HG03103 (cell line): ENCODE data around the gene HNF4A.

ENCODE experiments used
- ATAC-seq: cut with Tn5 transposase; IDR thresholded peaks from one replicate; pipeline ENCODE4 v1.9.1; 2021; ENCODE audit warnings: low read depth; ENCODE audit not compliant: unreplicated experiment

The HNF4A gene

DNA sequence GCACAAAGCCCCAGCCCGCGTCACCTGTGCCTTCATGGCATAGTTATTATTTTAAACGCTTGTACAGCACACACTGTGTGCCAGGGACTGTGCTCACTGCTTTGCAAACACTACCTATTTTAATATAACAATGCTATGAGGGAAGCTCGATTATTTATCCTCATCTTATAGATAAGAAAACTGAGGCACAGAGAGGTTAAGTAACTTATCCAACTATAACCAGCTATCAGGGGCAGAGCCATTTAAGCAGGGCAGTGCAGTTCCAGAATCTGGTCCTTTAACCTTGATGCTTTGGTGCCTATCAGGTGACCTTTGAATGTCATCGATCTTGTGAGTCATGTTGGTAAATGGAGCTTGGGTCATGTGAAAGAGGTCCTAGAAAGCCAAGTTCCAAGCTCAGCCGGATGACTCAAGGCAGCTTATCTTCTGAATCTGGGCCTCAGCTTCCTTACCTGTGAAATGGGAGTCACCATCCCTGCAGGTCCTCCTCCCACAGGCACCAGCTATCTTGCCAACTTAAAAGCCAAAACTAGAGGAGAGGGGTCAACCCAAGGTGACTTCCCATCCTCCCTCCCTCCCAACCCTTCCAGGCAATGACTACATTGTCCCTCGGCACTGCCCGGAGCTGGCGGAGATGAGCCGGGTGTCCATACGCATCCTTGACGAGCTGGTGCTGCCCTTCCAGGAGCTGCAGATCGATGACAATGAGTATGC, 63.8 kb downstream of the HNF4A start:
- ATAC-seq, result no peak

DNA sequence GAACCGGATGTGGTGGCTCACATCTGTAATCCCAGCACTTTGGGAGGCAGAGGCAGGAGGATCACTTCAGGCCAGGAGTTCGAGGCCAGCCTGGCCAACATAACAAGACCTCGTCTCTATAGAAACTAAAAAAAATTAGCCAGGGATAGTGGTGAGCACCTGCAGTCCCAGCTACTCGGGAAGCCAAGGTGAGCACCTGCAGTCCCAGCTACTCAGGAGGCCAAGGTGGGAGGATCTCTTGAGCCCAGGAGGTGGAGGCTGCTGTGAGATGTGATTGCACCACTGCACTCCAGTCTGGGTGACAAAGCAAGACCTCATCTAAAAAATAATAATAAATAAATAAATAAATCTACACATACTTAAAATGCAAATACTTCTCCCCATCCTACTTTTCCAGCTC, 65.0 kb downstream of the HNF4A start:
- no peak for ATAC-seq

- ATAC-seq, result no peak
Measured at GRCh38 chr20:44422083-44422482, 66.6 kb downstream of the HNF4A start.

- no peak for ATAC-seq
Measured at GRCh38 chr20:44423480-44423879, 68.0 kb downstream of the HNF4A start.

DNA sequence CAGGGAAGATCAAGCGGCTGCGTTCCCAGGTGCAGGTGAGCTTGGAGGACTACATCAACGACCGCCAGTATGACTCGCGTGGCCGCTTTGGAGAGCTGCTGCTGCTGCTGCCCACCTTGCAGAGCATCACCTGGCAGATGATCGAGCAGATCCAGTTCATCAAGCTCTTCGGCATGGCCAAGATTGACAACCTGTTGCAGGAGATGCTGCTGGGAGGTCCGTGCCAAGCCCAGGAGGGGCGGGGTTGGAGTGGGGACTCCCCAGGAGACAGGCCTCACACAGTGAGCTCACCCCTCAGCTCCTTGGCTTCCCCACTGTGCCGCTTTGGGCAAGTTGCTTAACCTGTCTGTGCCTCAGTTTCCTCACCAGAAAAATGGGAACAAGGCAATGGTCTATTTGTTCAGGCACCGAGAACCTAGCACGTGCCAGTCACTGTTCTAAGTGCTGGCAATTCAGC, 68.6 kb downstream of the HNF4A start:
- ATAC-seq, result no peak

- no peak for ATAC-seq
Measured at GRCh38 chr20:44425923-44426322, 70.4 kb downstream of the HNF4A start.

DNA sequence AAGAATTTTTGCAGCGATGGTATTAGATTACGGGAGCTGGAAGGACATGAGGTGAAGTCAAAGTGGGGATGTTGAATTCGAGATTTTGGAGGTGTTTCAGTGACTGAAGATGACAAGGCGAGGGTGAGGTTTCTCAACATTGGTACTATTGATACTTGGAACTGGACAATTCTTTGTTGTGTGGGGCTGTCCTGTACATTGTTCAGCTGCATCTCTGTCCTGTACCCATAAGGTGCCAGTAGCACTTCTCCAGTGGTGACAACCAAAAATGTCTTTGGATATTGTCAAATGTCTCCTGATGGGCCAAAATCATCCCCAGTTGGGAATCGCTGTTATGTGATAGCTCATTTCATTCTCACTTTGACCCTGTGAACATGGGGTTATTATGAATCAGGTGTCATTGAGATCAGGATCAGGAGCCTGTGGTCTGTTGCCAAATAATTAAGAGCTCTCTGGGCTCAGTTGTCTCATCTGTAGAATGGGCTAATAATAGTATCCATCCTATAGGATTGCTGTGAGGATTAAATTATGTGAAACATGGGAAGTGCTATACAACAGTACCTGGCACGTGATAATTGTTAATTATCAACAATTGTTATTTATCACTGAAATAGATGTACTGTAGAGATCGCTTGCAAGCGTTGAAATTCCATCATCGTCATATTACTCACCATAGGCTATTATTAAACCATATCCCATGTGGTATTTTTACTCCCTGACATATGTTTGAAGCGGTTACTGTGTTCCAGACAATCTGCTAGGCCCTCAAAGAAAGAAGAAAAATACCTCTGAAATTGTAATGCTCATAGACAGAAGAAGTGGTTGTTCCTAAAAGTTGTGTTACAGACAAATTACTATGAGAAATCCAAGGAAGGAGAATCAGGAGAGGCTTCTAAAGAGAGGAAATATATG, 71.6 kb downstream of the HNF4A start:
- ATAC-seq, result no peak

- ATAC-seq, result no peak
Measured at GRCh38 chr20:44427804-44428173, 72.3 kb downstream of the HNF4A start.

GRCh38 chr20:44428174-44429016, 72.9 kb downstream of the HNF4A start:
- no peak for ATAC-seq

GRCh38 chr20:44429017-44429339, 73.5 kb downstream of the HNF4A start:
- no peak for ATAC-seq

DNA sequence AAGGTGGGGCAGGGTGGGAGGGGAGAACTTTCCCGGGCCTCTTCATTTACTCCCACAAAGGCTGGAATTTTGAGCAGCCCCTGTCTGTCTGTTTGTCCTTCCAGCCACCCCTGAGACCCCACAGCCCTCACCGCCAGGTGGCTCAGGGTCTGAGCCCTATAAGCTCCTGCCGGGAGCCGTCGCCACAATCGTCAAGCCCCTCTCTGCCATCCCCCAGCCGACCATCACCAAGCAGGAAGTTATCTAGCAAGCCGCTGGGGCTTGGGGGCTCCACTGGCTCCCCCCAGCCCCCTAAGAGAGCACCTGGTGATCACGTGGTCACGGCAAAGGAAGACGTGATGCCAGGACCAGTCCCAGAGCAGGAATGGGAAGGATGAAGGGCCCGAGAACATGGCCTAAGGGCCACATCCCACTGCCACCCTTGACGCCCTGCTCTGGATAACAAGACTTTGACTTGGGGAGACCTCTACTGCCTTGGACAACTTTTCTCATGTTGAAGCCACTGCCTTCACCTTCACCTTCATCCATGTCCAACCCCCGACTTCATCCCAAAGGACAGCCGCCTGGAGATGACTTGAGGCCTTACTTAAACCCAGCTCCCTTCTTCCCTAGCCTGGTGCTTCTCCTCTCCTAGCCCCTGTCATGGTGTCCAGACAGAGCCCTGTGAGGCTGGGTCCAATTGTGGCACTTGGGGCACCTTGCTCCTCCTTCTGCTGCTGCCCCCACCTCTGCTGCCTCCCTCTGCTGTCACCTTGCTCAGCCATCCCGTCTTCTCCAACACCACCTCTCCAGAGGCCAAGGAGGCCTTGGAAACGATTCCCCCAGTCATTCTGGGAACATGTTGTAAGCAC, 74.1 kb downstream of the HNF4A start:
- no peak for ATAC-seq

DNA sequence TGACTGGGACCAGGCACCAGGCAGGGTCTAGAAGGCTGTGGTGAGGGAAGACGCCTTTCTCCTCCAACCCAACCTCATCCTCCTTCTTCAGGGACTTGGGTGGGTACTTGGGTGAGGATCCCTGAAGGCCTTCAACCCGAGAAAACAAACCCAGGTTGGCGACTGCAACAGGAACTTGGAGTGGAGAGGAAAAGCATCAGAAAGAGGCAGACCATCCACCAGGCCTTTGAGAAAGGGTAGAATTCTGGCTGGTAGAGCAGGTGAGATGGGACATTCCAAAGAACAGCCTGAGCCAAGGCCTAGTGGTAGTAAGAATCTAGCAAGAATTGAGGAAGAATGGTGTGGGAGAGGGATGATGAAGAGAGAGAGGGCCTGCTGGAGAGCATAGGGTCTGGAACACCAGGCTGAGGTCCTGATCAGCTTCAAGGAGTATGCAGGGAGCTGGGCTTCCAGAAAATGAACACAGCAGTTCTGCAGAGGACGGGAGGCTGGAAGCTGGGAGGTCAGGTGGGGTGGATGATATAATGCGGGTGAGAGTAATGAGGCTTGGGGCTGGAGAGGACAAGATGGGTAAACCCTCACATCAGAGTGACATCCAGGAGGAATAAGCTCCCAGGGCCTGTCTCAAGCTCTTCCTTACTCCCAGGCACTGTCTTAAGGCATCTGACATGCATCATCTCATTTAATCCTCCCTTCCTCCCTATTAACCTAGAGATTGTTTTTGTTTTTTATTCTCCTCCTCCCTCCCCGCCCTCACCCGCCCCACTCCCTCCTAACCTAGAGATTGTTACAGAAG, 75.0 kb downstream of the HNF4A start:
- no peak for ATAC-seq

GRCh38 chr20:44431118-44431501, 75.6 kb downstream of the HNF4A start:
- no peak for ATAC-seq

- ATAC-seq, result no peak
Measured at GRCh38 chr20:44431502-44432234, 76.2 kb downstream of the HNF4A start.

DNA sequence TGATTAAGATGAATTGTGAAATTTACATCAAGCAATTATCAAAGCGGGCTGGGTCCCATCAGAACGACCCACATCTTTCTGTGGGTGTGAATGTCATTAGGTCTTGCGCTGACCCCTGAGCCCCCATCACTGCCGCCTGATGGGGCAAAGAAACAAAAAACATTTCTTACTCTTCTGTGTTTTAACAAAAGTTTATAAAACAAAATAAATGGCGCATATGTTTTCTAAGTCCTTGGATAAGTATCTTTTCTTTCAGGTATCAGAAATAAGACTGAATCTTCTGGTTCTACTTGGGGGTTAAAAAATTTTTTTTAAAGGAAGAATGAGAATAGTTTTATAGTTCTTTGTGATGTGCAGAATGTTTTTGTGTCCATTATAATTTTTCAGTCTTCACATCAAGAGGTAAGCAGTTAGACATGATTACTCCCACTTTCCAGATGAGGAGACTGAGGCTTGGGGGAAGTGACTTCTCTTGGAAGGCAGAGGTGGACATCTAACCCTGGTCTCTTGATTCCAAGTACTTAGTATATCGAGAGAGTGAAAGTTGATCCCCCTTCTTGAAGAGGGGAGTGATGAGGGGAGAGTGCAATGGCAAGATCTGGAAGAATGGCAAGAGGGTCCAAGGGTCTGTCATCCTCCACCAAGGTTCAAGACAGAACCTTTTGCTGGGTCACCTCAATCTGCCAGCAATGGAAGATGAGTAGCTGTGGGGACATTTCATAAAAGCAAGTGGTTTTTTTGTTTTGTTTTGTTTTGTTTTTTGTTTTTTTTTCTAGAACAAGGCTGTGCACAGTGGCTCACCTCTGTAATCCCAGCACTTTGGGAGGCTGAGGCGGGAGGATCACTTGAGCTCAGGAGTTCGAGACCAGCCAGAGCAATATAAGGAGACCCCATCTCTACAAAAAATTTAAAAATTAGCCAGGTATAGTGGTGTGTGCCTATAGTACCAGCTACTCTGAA, 77.4 kb downstream of the HNF4A start:
- no peak for ATAC-seq

- no peak for ATAC-seq
Measured at GRCh38 chr20:44433751-44434538, 78.4 kb downstream of the HNF4A start.
